ENCODE results near the gene KCNMA1.

Gene KCNMA1

DNA sequence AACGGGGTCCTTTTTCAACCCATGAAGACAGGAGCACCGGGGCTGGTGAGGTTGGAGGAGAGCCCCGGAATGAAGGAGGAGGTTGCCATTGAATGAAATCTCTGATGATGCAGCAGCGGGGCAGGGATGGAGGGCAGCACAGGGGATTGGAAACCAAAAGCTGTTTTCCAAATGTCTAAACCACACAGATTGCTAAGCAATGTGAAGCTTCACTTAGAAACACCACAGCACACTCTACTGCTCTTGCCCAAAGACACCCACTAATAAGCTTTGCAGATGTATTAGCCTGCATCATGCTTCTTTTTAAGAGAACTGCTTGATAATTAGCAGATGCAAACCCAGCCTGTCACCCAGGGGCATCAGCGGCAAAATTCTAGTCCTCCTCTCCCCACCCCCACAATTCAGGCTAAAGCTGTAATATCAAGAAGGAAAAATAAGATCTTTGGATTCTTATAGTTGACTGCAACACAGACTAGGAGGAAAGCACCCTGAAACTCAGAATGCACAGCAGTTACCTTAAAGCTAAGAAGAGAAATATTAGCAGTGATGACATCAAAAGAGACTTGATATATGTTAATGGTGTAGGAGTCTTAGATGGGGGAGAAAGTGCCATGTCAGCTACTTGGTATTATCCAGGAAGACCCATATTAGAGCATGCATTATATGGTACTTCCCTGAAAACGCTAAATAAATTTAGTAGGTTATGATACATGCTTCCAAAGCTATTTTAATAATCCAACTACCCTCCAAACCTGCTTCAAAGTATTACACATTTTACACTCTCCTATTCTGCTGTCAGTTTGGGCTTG is 666.7 kb downstream of the KCNMA1 start:
- H3K27me3 ChIP-seq (ENCODE audit: insufficient read depth, low read depth) = no peaks in the 10 kb centered on the region
- no peaks in the 10 kb centered on the region for H3K79me2 ChIP-seq (ENCODE audit: insufficient read depth, low read depth)
- no peak overlapping the region for H3K4me2 ChIP-seq
- no peaks in the 10 kb centered on the region for H4K20me1 ChIP-seq (ENCODE audit: insufficient read depth)
- H3K4me1 ChIP-seq (ENCODE audit: low read depth, poor library complexity, severe bottlenecking) = no peaks in the 10 kb centered on the region
- H2AFZ ChIP-seq (ENCODE audit: low read depth) = no peak overlapping the region
- TF ChIP-seq, protein P1, sequence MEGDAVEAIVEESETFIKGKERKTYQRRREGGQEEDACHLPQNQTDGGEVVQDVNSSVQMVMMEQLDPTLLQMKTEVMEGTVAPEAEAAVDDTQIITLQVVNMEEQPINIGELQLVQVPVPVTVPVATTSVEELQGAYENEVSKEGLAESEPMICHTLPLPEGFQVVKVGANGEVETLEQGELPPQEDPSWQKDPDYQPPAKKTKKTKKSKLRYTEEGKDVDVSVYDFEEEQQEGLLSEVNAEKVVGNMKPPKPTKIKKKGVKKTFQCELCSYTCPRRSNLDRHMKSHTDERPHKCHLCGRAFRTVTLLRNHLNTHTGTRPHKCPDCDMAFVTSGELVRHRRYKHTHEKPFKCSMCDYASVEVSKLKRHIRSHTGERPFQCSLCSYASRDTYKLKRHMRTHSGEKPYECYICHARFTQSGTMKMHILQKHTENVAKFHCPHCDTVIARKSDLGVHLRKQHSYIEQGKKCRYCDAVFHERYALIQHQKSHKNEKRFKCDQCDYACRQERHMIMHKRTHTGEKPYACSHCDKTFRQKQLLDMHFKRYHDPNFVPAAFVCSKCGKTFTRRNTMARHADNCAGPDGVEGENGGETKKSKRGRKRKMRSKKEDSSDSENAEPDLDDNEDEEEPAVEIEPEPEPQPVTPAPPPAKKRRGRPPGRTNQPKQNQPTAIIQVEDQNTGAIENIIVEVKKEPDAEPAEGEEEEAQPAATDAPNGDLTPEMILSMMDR (conservative IDR thresholded peaks at IDR 0.05; ENCODE audit: low read depth, low read length) = no peak
- H3K27ac ChIP-seq = no peak overlapping the region
- no peak overlapping the region for H3K9ac ChIP-seq
- H3K36me3 ChIP-seq (ENCODE audit: insufficient read depth) = no peaks in the 10 kb centered on the region
- H3K4me3 ChIP-seq (IDR thresholded peaks at IDR 0.05; ENCODE audit: insufficient read depth, low read depth, low read length) = no peak overlapping the region

DNA sequence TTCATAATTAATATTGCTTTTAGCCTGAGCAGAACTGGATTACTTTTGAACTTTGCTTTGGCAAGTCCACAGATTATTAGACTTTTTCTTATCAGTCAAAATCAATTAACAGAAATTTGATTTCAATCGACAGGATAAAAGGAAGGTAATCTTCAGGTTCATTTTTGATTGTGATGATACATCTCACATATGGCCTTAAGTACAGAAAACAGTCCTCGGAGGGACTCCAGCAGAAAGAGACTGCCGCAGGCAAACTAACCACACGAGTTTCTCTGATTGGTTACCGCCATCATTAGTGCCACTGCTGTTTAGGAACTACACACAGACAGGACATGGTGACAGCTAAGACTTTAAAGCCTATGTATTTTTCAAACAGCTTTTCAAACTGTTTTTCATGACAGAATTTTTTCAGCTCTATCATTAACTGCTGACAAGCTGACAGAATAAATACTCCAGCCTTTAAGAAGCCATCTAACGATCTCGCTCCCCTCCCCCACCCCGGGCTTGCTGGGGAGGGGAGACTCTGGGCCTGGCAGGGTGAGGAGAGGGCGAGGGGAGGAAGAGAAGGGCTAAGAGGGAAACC is 668.2 kb downstream of the KCNMA1 start:
- Histone ChIP-seq H4K20me1 (ENCODE audit: insufficient read depth) (no peaks in the 10 kb centered on the region), H3K36me3 (ENCODE audit: insufficient read depth) (no peaks in the 10 kb centered on the region), H3K27ac (no peak overlapping the region), H3K4me1 (ENCODE audit: low read depth, poor library complexity, severe bottlenecking) (no peaks in the 10 kb centered on the region), H3K4me3 (IDR thresholded peaks at IDR 0.05; ENCODE audit: insufficient read depth, low read depth, low read length) (no peak overlapping the region), H3K4me2 (no peak overlapping the region), H3K9ac (no peak overlapping the region), H3K79me2 (ENCODE audit: insufficient read depth, low read depth) (no peaks in the 10 kb centered on the region), H2AFZ (ENCODE audit: low read depth) (no peak overlapping the region), H3K27me3 (ENCODE audit: insufficient read depth, low read depth) (no peaks in the 10 kb centered on the region)
- TF ChIP-seq, protein P1 (conservative IDR thresholded peaks at IDR 0.05; ENCODE audit: low read depth, low read length) = no peak

- no peaks in the 10 kb centered on the region for H3K36me3 ChIP-seq (ENCODE audit: insufficient read depth)
- H3K4me1 ChIP-seq (ENCODE audit: low read depth, poor library complexity, severe bottlenecking) = no peaks in the 10 kb centered on the region
- H3K79me2 ChIP-seq (ENCODE audit: insufficient read depth, low read depth) = no peaks in the 10 kb centered on the region
- H4K20me1 ChIP-seq (ENCODE audit: insufficient read depth) = no peaks in the 10 kb centered on the region
- no peak overlapping the region for H3K4me3 ChIP-seq (IDR thresholded peaks at IDR 0.05; ENCODE audit: insufficient read depth, low read depth, low read length)
- H3K9ac ChIP-seq = no peak overlapping the region
- H2AFZ ChIP-seq (ENCODE audit: low read depth) = no peak overlapping the region
- TF ChIP-seq, protein P1 (conservative IDR thresholded peaks at IDR 0.05; ENCODE audit: low read depth, low read length) = no peak
- H3K27ac ChIP-seq = no peak overlapping the region
- no peaks in the 10 kb centered on the region for H3K27me3 ChIP-seq (ENCODE audit: insufficient read depth, low read depth)
- no peak overlapping the region for H3K4me2 ChIP-seq
Observed at GRCh38 chr10:76968483-76968882, 669.1 kb downstream of the KCNMA1 start.

DNA sequence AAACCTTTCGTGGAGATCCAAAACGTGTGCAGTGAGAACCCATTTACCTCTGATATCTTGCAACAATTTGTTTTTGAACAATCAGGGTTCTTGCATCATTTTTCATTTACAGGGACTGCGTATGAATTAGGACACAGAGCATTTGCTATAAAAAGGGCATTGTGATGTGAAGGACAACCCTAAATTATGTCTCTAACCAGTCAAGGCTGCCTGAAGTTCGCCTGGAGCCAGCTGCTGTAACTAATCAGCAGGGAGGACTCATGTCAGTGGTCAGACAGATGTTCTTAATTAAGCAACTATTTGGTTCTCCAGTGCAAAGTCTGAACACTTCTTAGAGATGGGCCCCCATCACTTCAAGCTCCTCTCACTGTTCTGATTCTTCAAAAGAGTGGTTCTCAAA is 674.8 kb downstream of the KCNMA1 start:
- Histone ChIP-seq H2AFZ (ENCODE audit: low read depth) (no peak overlapping the region), H3K4me3 (IDR thresholded peaks at IDR 0.05; ENCODE audit: insufficient read depth, low read depth, low read length) (no peak overlapping the region), H3K4me1 (ENCODE audit: low read depth, poor library complexity, severe bottlenecking) (no peaks in the 10 kb centered on the region), H3K79me2 (ENCODE audit: insufficient read depth, low read depth) (no peaks in the 10 kb centered on the region), H3K27me3 (ENCODE audit: insufficient read depth, low read depth) (no peaks in the 10 kb centered on the region), H4K20me1 (ENCODE audit: insufficient read depth) (no peaks in the 10 kb centered on the region), H3K4me2 (no peak overlapping the region), H3K9ac (no peak overlapping the region), H3K27ac (no peak overlapping the region), H3K36me3 (ENCODE audit: insufficient read depth) (no peaks in the 10 kb centered on the region)
- TF ChIP-seq, protein P1 (conservative IDR thresholded peaks at IDR 0.05; ENCODE audit: low read depth, low read length) = no peak

All from KMS-11 (cell line).